ENCODE measurements around the gene PSRC1. TPM values are rescaled to one million over a fixed set of nuclear protein-coding genes. Genes with fewer than 3 reads are reported as not detected.

The PSRC1 gene
- polyA plus RNA-seq, 1 of the 3 experiments (the other 2 are of a cell fraction): 19.4 TPM

DNA sequence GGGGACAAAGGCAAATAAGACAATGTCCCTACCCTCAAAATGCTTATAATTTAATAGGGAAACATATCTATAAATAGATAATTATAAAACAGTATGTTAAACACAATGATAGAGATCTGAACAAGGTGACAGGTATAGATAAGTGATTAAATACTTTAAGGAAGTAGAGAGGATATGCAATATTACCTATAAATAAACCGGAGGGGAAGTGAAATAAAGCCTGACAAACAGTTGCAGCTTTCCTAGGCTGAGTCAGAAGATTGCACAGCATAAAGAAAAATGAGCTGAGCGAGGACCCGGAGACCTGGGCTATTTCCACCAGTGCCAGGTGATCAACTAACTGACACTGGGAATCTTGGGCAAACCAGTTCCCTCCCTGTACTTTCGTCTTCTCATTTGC, 11.5 kb upstream of the PSRC1 start:
- Histone ChIP-seq H3K27me3 (ENCODE audit: insufficient read depth) (no peaks in the 10 kb centered on the region), H3K36me3 (replicated peaks in 1 of 2; ENCODE audit: control insufficient read depth in 1 of 2, insufficient read depth in 2 of 2, low read length in 1 of 2) (no peaks in the 10 kb centered on the region), H3K4me3 (ENCODE audit: low read depth in 2 of 2, low read length in 1 of 2) (no peak overlapping the region), H4K20me1 (ENCODE audit: insufficient read depth) (no peaks in the 10 kb centered on the region), H3K4me2 (no peak overlapping the region), H3K9me2 (no peaks in the 10 kb centered on the region), H2AFZ (ENCODE audit: low read depth) (no peak overlapping the region), H3F3A (replicated peaks; ENCODE audit: insufficient read depth) (peaks cover 9% of the 10 kb centered on the region), H3K9ac (no peak overlapping the region), H3K79me2 (ENCODE audit: insufficient read depth) (no peaks in the 10 kb centered on the region), H3K4me1 (ENCODE audit: control insufficient read depth in 1 of 2, insufficient read depth in 2 of 2, low read depth in 1 of 2, low read length in 1 of 2) (peaks cover 7 to 18% of the 10 kb centered on the region in 2 experiments), H3K9me3 (no peaks in the 10 kb centered on the region), H3K27ac (ENCODE audit: low read depth in 2 of 2, low read length in 1 of 2) (no peak overlapping the region)
- no peak for DNase-seq
- 89% methylated on average over 4 of the region's 4 CpGs for WGBS (ENCODE audit: low lambda C conversion rate)
- ChIA-PET POLR2A (no interaction called here), CTCF (no interaction called here)
- TF ChIP-seq FOSL2 (IDR thresholded peaks at IDR 0.05; ENCODE audit: borderline replicate concordance, low read depth): no peak
- TF ChIP-seq TEAD4 (IDR thresholded peaks at IDR 0.05; ENCODE audit: borderline replicate concordance, insufficient read depth): no peak
- TF ChIP-seq YY1 (IDR thresholded peaks at IDR 0.05; ENCODE audit: low read depth): no peak
- TF ChIP-seq, protein P1, sequence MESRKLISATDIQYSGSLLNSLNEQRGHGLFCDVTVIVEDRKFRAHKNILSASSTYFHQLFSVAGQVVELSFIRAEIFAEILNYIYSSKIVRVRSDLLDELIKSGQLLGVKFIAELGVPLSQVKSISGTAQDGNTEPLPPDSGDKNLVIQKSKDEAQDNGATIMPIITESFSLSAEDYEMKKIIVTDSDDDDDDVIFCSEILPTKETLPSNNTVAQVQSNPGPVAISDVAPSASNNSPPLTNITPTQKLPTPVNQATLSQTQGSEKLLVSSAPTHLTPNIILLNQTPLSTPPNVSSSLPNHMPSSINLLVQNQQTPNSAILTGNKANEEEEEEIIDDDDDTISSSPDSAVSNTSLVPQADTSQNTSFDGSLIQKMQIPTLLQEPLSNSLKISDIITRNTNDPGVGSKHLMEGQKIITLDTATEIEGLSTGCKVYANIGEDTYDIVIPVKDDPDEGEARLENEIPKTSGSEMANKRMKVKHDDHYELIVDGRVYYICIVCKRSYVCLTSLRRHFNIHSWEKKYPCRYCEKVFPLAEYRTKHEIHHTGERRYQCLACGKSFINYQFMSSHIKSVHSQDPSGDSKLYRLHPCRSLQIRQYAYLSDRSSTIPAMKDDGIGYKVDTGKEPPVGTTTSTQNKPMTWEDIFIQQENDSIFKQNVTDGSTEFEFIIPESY (IDR thresholded peaks at IDR 0.05; ENCODE audit: borderline replicate concordance, low read depth): no peak
- TF ChIP-seq JUND (IDR thresholded peaks at IDR 0.05): no peak
- TF ChIP-seq, protein P2, sequence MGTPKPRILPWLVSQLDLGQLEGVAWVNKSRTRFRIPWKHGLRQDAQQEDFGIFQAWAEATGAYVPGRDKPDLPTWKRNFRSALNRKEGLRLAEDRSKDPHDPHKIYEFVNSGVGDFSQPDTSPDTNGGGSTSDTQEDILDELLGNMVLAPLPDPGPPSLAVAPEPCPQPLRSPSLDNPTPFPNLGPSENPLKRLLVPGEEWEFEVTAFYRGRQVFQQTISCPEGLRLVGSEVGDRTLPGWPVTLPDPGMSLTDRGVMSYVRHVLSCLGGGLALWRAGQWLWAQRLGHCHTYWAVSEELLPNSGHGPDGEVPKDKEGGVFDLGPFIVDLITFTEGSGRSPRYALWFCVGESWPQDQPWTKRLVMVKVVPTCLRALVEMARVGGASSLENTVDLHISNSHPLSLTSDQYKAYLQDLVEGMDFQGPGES (IDR thresholded peaks at IDR 0.05; ENCODE audit: low read depth, low read length): no peak
- no peak for TF ChIP-seq EP300 (IDR thresholded peaks at IDR 0.05; ENCODE audit: borderline replicate concordance in 1 of 2, low read depth in 1 of 2, low read length in 1 of 2)
- TF ChIP-seq, protein P3, sequence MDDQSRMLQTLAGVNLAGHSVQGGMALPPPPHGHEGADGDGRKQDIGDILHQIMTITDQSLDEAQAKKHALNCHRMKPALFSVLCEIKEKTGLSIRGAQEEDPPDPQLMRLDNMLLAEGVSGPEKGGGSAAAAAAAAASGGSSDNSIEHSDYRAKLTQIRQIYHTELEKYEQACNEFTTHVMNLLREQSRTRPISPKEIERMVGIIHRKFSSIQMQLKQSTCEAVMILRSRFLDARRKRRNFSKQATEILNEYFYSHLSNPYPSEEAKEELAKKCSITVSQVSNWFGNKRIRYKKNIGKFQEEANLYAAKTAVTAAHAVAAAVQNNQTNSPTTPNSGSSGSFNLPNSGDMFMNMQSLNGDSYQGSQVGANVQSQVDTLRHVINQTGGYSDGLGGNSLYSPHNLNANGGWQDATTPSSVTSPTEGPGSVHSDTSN (IDR thresholded peaks at IDR 0.05): no peak
- TF ChIP-seq, protein P4, sequence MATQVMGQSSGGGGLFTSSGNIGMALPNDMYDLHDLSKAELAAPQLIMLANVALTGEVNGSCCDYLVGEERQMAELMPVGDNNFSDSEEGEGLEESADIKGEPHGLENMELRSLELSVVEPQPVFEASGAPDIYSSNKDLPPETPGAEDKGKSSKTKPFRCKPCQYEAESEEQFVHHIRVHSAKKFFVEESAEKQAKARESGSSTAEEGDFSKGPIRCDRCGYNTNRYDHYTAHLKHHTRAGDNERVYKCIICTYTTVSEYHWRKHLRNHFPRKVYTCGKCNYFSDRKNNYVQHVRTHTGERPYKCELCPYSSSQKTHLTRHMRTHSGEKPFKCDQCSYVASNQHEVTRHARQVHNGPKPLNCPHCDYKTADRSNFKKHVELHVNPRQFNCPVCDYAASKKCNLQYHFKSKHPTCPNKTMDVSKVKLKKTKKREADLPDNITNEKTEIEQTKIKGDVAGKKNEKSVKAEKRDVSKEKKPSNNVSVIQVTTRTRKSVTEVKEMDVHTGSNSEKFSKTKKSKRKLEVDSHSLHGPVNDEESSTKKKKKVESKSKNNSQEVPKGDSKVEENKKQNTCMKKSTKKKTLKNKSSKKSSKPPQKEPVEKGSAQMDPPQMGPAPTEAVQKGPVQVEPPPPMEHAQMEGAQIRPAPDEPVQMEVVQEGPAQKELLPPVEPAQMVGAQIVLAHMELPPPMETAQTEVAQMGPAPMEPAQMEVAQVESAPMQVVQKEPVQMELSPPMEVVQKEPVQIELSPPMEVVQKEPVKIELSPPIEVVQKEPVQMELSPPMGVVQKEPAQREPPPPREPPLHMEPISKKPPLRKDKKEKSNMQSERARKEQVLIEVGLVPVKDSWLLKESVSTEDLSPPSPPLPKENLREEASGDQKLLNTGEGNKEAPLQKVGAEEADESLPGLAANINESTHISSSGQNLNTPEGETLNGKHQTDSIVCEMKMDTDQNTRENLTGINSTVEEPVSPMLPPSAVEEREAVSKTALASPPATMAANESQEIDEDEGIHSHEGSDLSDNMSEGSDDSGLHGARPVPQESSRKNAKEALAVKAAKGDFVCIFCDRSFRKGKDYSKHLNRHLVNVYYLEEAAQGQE (IDR thresholded peaks at IDR 0.05; ENCODE audit: low read depth, low read length): no peak
- no peak for TF ChIP-seq FOXM1 (IDR thresholded peaks at IDR 0.05; ENCODE audit: low read depth)
- TF ChIP-seq RXRA (IDR thresholded peaks at IDR 0.05; ENCODE audit: borderline replicate concordance, low read depth): no peak
- TF ChIP-seq SMC3 (IDR thresholded peaks at IDR 0.05; ENCODE audit: low read depth, low read length): no peak
- TF ChIP-seq TAF1 (IDR thresholded peaks at IDR 0.05; ENCODE audit: borderline replicate concordance, low read depth, low read length): no peak

Data from SK-N-SH (cell line).